A549 (cell line): ENCODE results near the gene ADCY1.

Experiments used
- MYC ChIP-seq: IDR thresholded peaks from 2 replicates; pipeline ENCODE4 v1.6.1; 2012; ENCODE audit warnings: mild to moderate bottlenecking, inconsistent platforms, low read length, improper control_type of control experiment, borderline replicate concordance
- SMC3 ChIP-seq: fragments of >200 bp; sonication (Bioruptor Twin); formaldehyde crosslinking; IDR thresholded peaks from 3 replicates; pipeline ENCODE4 v1.6.1; 2018; ENCODE audit warnings: inconsistent platforms

DNA sequence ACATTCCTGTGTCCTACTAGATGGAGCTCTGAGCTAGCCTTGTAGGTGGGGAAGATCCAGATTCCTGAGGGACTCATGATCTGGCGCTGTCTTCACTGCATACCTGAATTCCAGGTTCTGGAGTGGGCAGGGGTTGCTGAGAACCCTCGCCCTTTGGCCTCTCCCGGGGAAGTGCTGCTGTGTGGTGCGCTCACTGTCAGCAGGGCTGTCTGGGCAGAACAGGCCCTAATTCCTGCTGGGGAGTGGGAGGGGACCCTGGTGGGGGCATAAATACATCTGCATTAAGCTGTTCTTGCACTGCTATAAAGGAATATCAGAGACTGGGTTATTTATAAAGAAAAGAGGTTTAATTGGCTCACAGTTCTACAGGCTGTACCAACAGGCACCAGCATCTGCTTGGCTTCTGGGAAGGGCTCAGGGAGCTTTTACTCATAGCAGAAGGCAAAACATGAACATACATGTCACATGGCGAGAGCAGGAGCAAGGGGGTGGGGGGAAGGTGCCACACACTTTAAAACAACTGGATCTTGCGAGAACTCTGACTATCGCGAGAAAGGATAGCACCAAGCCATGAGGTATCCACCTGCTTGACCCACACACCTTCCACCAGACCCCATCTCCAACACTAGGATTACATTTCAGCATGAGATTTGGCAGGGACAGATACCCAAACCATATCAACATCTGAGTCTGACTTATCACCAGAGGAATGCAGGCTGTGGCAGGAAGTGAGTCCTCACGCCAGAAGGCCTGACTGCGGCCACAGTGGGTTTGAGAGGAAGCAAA, 115.0 kb downstream of the ADCY1 start:
- no peak for TF ChIP-seq SMC3
- TF ChIP-seq MYC = no peak
